NCI-H187 (cell line): ENCODE data around the gene IFFO2.

Experiments used
- DNase-seq, 2 experiments: peaks; one replicate each; lab custom pipeline; 2025; lab: John Stamatoyannopoulos, UW

Gene IFFO2

GRCh38 chr1:18919197-18919905 is 37.1 kb downstream of the IFFO2 start:
- no peak for DNase-seq

DNA sequence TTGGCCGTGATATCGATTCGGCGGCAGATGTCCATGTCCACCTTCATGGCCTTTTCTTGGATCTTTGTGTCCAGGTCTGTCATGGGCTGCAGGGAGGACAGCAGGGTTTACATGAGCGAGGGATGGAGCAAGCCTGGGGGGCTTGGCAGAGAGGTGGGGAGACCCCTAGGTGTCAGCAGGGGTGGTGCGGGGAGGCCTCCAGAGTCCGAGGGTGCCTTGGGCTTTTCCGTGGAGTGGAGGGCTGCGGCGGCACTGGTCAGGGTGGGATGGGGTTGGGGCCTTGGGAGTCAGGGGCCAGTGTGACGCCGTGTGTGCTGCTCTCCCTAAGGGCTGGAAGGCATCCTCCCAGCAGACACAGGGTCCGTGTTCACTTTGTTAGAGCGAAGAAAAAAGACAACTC is 38.1 kb downstream of the IFFO2 start:
- DNase-seq = no peak

GRCh38 chr1:18917071-18917799 is 39.2 kb downstream of the IFFO2 start:
- no peak for DNase-seq

DNA sequence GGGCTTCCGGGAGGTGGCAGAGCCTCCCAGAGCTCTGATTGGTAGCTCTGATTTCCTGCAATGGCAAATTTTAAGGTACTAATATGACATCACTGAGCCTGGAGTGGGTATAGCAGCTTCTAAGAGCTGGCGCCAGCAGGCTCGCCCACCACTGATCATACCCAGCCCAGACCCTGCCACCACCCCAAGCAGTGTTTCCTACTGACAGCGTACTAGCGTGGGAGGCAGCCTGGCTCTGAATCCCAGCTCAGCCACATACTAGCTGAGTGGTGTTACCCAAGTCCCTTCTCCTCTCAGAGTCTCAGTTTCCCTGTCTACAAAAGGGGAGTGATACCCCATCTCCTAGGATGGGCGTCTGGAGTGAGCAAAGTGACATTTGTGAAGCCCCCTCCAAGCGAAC is 41.1 kb downstream of the IFFO2 start:
- DNase-seq = no peak

DNA sequence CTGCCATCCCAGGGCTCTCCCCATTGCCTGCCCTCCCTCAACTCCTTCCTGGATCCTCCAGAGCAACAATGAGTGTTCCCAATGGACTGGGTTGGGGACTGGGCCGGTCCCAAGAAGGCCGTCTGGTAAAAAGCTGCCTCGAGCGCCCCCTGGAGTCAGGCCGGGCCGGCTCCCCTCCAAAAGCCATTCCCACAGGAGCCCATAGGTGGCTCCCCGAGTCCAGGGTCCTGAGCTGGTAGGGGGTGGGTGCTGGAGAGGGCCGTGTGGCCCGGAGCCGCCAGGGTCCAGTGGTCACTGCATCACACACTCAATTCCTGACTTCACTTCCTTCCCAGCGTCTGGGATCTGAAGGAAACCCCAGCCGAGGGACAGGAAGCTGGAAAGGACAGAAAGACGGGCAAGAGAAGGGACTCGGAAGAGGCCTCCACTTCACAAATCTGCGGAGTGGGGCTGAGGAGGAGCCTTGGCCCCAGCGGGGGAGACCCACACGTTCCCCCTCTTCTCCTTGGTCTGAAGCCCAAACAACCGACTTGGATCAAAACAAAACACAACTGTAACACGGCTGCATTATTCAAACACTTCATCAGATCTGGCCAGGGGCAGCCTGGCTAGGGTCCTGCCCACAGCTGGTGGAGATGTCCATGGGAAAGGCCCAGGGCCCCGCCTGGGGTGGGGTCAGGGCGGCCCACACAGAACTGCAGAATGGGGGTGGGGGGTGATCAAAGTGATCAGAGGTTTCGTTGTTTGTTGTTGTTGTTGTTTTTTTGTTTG is 43.2 kb downstream of the IFFO2 start:
- DNase-seq = no peak

DNA sequence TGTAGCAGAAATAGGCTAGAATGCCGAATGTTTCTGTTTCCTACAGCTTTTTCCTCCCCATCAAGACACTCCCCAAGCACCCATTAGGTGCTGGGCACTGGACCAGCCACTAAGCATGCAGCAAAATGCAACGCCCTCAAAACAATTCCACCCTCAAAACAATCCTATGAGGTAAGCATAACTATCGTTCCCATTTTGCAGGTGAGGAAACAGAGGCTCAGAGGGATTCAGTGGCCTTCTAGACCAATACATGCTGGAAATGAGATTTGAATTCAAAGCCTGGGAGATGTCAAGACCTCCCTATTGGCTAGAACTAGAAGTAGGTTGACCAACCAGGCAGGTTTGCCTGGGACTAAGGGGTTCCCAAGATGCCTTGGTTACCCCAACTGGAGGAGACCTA is 43.9 kb downstream of the IFFO2 start:
- DNase-seq = no peak

DNA sequence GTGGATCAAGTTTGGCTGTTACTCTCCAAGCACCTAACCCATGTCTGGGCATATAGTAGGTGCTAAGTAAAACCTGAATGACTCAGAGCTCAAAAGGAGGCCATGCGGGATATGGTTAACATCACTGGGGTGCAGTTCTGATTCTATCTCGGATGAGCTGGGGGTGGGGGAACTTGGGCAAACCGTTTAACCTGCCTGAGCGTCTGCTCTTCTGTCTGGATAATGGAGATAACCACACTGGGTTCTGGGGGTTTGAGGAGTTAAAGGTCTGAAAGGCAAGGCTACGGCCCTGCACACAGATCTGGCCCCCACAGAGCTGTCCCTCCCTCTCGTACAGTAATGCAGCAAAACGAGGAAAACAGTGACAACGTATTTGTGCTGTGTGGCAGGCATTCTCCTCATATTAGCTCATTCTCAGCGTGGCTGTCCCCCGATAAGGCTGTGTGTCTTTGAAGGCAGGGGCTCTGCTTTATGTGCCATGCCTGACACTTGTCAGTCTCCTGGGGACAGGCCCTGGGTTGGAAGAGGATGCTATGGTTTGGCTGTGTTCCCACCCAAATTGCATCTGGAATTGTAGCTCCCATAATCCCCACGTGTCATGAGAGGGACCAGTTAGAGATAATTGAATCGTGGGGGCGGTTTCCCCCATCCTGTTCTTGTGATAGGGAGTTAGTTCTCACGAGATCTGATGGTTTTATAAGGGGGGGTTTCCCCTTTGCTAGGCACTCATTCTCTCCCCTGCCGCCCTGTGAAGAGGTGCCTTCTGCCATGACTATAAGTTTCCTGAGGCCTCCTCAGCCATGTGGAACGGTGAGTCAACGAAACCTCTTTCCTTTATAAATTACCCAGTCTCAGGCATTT is 47.3 kb downstream of the IFFO2 start:
- no peak for DNase-seq

DNA sequence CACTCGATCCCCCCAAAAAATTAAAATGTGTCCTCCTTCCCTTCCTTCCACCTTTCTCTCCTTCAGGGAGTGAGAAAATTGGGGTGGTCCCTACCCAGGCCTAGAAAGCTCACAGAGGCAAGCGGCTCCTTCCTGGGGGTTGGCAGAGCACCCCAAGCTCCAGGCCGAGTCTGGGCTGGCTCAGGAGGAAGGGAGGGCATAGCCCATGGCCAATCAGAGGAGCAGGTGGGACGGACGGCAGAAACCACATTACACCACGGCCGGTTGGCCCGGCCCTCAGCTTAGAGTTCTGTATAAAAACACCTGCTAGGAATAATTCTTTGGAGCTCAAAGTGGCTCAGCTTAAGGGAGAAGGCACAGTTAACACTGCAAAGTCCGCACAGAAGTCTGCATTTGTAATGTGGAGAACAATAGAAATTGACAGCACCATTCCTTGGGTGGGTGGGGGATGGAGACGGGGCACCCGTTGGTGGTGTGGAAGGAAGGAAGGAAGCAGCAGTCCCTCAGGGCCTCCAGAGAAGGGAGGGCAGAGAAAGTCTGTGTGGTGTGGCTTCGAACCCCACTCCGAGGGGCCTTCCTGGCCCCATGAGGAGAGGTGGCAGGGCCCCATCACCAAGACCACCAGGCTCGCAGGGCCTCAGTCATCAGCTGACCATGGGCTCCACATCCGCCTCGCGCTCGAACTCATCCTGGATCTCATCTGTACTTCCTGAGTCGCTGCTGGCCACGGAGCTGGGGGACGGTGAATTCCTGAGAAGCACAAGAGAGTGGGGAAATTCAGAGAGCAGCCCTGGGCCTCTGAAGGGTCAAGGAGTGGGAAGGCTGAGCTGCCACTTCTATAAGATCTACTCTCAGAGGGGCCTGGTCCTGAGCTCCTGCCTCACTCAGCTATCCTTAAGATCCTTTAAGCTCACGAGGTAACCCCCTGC is 48.3 kb downstream of the IFFO2 start:
- DNase-seq = no peak

DNA sequence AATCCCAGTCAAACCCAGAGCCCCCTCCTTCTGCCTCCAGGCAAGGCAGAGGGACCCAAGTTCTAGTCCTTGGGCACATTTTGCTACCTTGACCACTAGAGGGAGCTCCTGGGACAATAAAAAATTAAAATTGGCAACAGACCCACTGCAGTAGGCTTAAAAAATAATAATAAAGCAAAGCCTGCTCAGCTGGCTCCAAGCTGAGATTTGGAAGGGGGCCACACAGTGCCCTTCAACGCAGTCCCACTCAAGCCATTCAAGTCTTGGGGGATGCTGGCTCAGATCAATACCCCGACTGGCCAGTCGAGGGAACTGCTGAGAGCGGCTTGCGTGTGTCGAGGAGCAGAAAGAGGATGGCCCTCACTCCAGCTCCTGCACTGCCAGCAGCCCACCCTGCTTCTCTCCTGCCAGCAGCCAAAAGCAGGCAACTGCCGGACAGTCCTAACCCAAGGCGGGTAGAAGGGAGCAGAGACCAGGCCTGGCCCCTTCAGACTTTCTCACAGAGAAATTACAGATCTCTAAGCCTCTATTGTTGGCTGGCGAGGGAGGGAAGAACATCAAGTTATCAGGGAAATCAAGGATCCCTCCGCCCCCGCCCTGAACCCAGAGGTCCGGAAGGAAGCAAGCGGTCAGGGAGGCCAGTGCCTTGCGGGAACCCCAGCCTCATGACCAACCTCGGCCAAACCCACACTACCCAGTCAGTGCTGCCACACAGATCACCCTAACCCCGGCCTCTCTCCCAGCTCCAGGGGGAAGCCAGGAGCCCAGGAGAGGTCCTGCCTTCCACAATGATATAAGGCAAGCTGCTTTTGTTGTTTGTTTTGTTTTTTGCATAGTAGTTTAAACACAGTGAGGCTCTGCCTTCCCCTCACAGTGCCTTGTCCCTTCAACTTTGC is 49.2 kb downstream of the IFFO2 start:
- DNase-seq = peak in 1 of 2 experiments; percentile 14

GRCh38 chr1:18903291-18903756 is 53.2 kb downstream of the IFFO2 start:
- no peak for DNase-seq

GRCh38 chr1:18902523-18903290 is 53.8 kb downstream of the IFFO2 start, which contains the start of gene ALDH4A1:
ALDH4A1 (minus strand) TSS chr1:18902555; CDS start chr1:18902523, 32 bp downstream.
- DNase-seq = peak; percentile 84 to 93

DNA sequence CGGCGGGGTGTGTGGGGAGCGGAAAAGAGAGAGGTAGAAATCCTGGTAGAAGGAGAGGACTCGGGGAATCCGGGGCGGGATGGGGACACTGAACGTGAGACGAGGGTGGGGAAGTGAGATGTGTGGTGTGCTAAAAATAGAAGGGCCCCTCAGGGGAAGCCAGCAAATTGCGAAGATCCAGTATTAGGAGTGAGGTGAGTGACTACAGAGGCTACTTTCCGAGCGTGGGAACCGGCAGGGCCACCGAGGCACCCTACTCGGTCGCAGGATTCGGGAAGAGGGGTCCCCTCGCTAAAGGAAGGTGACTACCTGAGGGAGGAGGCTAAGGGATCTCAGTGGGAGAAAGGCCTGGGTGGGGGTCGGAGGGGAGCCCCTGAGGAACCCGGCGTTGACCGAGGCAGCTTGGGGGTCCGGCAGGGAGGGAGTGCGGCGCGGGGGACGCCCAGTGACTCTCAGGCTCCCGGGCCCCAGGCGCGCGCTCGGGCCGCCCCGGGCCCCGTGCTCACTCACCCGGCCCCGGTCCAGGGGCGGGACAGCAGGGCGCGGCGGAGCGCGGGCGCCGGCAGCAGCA is 54.4 kb downstream of the IFFO2 start:
- DNase-seq = no peak

- no peak for DNase-seq
Observed at GRCh38 chr1:18901147-18901951, 55.1 kb downstream of the IFFO2 start.

GRCh38 chr1:18900303-18900841 is 56.1 kb downstream of the IFFO2 start:
- no peak for DNase-seq

DNA sequence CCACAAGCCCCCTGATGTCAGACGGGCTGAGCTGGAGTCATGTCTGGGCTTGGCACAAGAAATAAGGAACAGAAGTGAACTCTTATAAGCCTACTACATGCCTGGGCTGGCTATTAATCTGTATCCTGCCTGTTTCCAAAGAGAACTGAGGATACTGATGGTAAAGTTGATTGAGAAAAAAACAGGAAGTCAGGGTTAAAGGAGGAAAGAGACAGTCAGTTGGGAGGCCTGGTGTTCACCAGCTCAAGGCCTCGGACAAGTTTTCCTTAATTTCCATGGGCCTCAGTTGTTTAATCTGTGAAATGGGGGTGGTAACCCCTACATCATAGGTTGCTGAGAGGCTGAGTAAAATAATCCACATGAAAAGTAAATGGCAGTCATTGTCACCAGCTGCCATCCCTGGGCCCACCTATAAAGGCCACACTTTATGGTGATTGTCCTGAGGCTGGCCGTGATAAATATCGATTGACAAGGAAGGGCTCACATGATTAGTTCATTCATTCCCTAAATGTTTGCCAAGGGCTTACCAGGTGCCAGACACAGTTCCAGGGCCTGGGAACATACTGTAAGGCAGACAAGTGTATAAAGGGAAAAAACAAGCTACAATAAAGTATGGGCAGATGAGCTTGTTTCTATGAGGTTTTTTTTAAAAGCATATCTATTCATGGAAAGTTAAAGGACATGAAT is 57.0 kb downstream of the IFFO2 start:
- DNase-seq = no peak

GRCh38 chr1:18898567-18898966 is 57.9 kb downstream of the IFFO2 start:
- DNase-seq = no peak

DNA sequence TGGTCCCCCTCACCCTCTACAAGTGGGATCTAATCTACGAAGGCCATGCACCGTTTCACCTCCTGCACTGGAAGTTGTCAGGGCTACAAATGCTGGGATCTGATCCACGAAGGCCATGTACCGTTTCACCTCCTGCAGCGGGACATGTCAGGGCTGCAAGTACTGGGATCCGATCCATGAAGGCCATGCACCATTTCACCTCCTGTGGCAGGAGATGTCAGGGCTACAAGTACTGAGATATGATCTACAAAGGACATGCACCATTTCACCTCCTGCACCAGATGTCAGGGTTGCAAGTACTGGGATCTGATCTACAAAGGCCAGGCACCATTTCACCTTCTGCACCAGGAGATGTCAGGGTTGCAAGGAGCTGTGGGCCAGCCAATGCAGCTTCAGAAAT is 61.2 kb downstream of the IFFO2 start:
- peak in 1 of 2 experiments; percentile 26 for DNase-seq
